Karpas-422 (cell line): Measurements from ENCODE around the gene GTPBP3. TPM values are rescaled to one million over a fixed set of nuclear protein-coding genes. Genes with fewer than 3 reads are reported as not detected.
A peak's percentile ranks its signal among the peaks of the same experiment; 100 is the strongest.

ENCODE experiments used
- DNase-seq: peaks from one replicate; pipeline ENCODE4 v3.0.0-alpha.2; 2015
- H2AFZ ChIP-seq: fragments of 200-600 bp; sonication (generic); 2 replicates; pipeline ENCODE4 v1.6.1; 2014; ENCODE audit warnings: antibody characterized with exemption, low read length, mixed read lengths
- H3K27ac ChIP-seq: fragments of 200-600 bp; sonication (generic); 2 replicates; pipeline ENCODE4 v1.5.1; 2014; ENCODE audit warnings: mild to moderate bottlenecking, low read length, moderate library complexity
- H3K27me3 ChIP-seq: fragments of 200-600 bp; sonication (generic); 2 replicates; pipeline ENCODE4 v1.6.1; 2014; ENCODE audit warnings: low read length, mixed read lengths
- H3K36me3 ChIP-seq: fragments of 200-600 bp; sonication (generic); 2 replicates; pipeline ENCODE4 v1.6.1; 2014; ENCODE audit warnings: low read length, mixed read lengths; ENCODE audit not compliant: insufficient read depth
- H3K4me1 ChIP-seq: fragments of 200-600 bp; sonication (generic); 2 replicates; pipeline ENCODE4 v1.6.1; 2014; ENCODE audit warnings: mild to moderate bottlenecking, low read length, mixed read lengths
- H3K4me2 ChIP-seq: fragments of 200-600 bp; sonication (generic); 2 replicates; pipeline ENCODE4 v1.6.1; 2014; ENCODE audit warnings: low read length, low read depth, mild to moderate bottlenecking; ENCODE audit not compliant: poor library complexity, severe bottlenecking
- H3K4me3 ChIP-seq: fragments of 200-600 bp; sonication (generic); 2 replicates; pipeline ENCODE4 v1.5.1; 2014; ENCODE audit warnings: mild to moderate bottlenecking, antibody characterized with exemption, low read length, mixed read lengths
- H3K79me2 ChIP-seq: fragments of 200-600 bp; sonication (generic); 2 replicates; pipeline ENCODE4 v1.6.1; 2014; ENCODE audit warnings: mild to moderate bottlenecking, low read length, mixed read lengths
- H3K9ac ChIP-seq: fragments of 200-600 bp; sonication (generic); 2 replicates; pipeline ENCODE4 v1.6.0; 2014; ENCODE audit warnings: low read length
- H3K9me2 ChIP-seq: fragments of 200-600 bp; sonication (generic), shearing (Covaris generic); replicated peaks from 2 replicates; pipeline ENCODE4 v1.6.0; 2014; ENCODE audit warnings: mild to moderate bottlenecking, low read length, moderate library complexity; ENCODE audit not compliant: insufficient read depth
- H3K9me3 ChIP-seq: fragments of 300-700, 200-600 bp; sonication (generic); 2 replicates; pipeline ENCODE4 v1.6.1; 2014; ENCODE audit warnings: low read length, mixed read lengths
- H4K20me1 ChIP-seq: fragments of 200-600 bp; sonication (generic); 2 replicates; pipeline ENCODE4 v1.6.1; 2014; ENCODE audit warnings: mild to moderate bottlenecking, antibody characterized with exemption, low read length, low read depth; ENCODE audit not compliant: insufficient read depth
- total RNA-seq: library from RNA; depleted of rRNA; stranded (reverse); fragments of >200 nt; shearing (Covaris generic); gene quantifications from 2 replicates; pipeline ENCODE4 v1.2.3, GENCODE V29; 2014; ENCODE audit warnings: low replicate concordance

The GTPBP3 gene
- total RNA-seq, 1 experiment from 2014 or later: 29.3 TPM

GRCh38 chr19:17324357-17325114 lies 12.8 kb upstream of the GTPBP3 start:
- H3K27me3 ChIP-seq: no peaks in the 10 kb centered on the region
- no peaks in the 10 kb centered on the region for H3K4me1 ChIP-seq
- no peak for DNase-seq
- H3K4me2 ChIP-seq: no peak overlapping the region
- no peaks in the 10 kb centered on the region for H4K20me1 ChIP-seq
- H2AFZ ChIP-seq: no peak overlapping the region
- no peak overlapping the region for H3K9ac ChIP-seq
- no peak overlapping the region for H3K27ac ChIP-seq
- no peaks in the 10 kb centered on the region for H3K9me2 ChIP-seq
- H3K4me3 ChIP-seq: no peak overlapping the region
- no peaks in the 10 kb centered on the region for H3K79me2 ChIP-seq
- no peaks in the 10 kb centered on the region for H3K9me3 ChIP-seq
- no peaks in the 10 kb centered on the region for H3K36me3 ChIP-seq

DNA sequence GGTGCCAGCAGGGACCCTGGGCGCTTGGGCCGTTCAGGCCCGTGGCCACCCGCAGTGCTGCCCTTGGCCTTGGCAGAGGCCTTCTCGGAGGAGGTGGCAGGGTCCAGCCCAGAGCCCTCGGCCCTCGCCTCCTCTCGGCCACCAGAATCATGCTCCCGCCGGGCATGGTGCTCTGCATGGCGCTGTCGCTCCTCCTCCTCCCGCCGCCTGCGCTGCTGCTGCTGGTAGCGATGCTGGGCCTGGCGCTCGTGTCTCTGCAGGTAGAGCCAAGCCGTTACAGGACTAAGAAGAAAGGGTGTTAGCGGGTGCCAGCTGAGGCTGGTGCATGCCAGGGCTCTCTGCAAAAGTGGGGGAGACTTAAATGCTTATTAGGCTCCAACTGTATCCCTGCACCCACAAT lies 12.2 kb upstream of the GTPBP3 start:
- no peak overlapping the region for H3K4me3 ChIP-seq
- DNase-seq: no peak
- no peak overlapping the region for H3K4me2 ChIP-seq
- H3K9me2 ChIP-seq: no peaks in the 10 kb centered on the region
- no peak overlapping the region for H3K27ac ChIP-seq
- H3K9ac ChIP-seq: no peak overlapping the region
- H3K9me3 ChIP-seq: no peaks in the 10 kb centered on the region
- no peaks in the 10 kb centered on the region for H3K79me2 ChIP-seq
- no peaks in the 10 kb centered on the region for H3K36me3 ChIP-seq
- H2AFZ ChIP-seq: no peak overlapping the region
- no peaks in the 10 kb centered on the region for H3K4me1 ChIP-seq
- no peaks in the 10 kb centered on the region for H4K20me1 ChIP-seq
- no peaks in the 10 kb centered on the region for H3K27me3 ChIP-seq

GRCh38 chr19:17325881-17326594 lies 11.3 kb upstream of the GTPBP3 start:
- Histone ChIP-seq H3K9me2 (no peaks in the 10 kb centered on the region), H3K36me3 (no peaks in the 10 kb centered on the region), H3K79me2 (no peaks in the 10 kb centered on the region), H3K4me2 (no peak overlapping the region), H3K27me3 (no peaks in the 10 kb centered on the region), H3K4me1 (no peaks in the 10 kb centered on the region), H3K27ac (no peak overlapping the region), H4K20me1 (no peaks in the 10 kb centered on the region), H3K4me3 (no peak overlapping the region), H2AFZ (no peak overlapping the region), H3K9me3 (no peaks in the 10 kb centered on the region), H3K9ac (no peak overlapping the region)
- DNase-seq: no peak

GRCh38 chr19:17326595-17326966 lies 10.8 kb upstream of the GTPBP3 start:
- H3K27me3 ChIP-seq: no peaks in the 10 kb centered on the region
- DNase-seq: no peak
- H3K9me3 ChIP-seq: no peaks in the 10 kb centered on the region
- no peak overlapping the region for H3K9ac ChIP-seq
- no peak overlapping the region for H3K4me2 ChIP-seq
- H3K79me2 ChIP-seq: no peaks in the 10 kb centered on the region
- H3K4me1 ChIP-seq: no peaks in the 10 kb centered on the region
- H2AFZ ChIP-seq: no peak overlapping the region
- H4K20me1 ChIP-seq: no peaks in the 10 kb centered on the region
- no peaks in the 10 kb centered on the region for H3K9me2 ChIP-seq
- H3K27ac ChIP-seq: no peak overlapping the region
- no peaks in the 10 kb centered on the region for H3K36me3 ChIP-seq
- no peak overlapping the region for H3K4me3 ChIP-seq

DNA sequence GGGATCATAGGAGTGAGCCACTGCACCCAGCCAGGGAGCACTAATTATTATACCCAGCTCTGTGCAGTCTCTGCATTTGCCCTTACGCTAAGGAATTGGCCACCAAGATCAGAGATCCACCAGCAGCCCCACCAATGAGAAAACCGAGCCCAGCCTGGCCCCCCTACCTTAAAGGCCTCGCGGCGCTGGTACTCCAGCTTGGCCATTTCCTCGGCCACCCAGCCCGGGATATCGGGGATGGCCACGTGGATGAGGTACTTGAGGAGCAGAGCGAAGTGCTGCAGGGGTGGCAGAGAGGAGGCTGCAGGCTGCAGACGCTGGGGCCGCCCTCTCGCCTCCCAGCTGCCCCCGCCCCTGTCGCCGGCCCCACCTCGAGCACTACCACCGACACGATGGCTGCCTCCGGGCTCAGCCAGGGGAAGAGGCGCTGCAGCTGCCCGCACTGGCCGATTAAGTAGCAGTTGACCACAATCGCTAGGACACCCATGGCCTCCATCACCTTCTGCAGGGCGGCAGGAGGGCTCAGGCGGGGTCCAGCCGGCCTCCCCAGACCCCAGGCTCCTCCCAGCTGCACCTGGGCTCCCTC lies 10.2 kb upstream of the GTPBP3 start:
- no peak for DNase-seq

DNA sequence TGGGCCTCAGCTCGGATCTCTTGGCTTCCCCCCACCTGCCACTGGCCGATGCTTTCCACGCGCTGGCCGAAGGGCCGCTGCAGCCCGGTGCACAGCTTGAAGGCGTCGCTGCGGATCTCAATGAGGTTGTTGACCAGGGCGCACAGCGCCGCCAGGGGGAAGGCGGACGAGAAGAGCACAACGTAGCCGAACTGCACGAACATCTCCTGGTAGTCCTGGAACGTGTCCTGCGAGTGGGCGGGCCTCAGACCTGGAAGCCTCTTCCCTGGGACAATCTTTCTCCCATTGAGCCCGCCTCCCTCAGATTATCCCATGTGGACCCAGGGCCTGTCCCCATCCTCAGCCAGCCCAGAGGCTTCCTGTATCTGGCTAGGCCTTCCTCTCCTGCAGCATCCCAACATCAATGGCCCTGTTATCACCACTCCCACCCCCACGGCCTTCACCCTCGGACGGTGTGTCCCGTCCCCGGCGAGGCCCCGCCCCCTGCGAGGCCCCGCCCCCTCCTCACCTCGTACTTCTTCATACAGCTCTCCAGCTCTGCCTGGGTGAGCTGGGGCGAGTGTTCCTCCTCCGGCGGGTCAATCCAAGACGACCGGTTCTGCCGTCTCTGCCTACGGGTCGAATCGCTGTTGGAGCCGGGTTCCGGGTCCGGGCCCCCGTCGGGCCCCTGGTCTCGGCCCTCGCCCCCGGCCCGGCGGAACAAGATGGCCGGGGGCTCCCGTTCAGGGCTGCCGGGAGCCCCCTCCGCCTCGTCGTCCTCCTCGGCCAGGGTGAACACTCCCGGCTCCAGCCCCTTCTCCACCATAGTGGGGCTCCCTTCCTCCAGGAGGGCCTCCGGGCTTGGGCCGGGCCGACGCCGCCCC lies 9.5 kb upstream of the GTPBP3 start:
- Histone ChIP-seq H3K27ac (no peak overlapping the region), H3K4me2 (peak overlapping the region; percentile 13), H3K9me3 (no peaks in the 10 kb centered on the region), H3K4me3 (no peak overlapping the region), H3K4me1 (no peaks in the 10 kb centered on the region), H2AFZ (no peak overlapping the region), H3K27me3 (no peaks in the 10 kb centered on the region), H3K79me2 (no peaks in the 10 kb centered on the region), H3K9ac (no peak overlapping the region), H4K20me1 (no peaks in the 10 kb centered on the region), H3K9me2 (no peaks in the 10 kb centered on the region), H3K36me3 (no peaks in the 10 kb centered on the region)
- peak; percentile 78 for DNase-seq

More for the DNA sequence above, 10.2 kb upstream of the GTPBP3 start:
- H3K4me3 ChIP-seq: no peak overlapping the region
- H3K27me3 ChIP-seq: no peaks in the 10 kb centered on the region
- no peaks in the 10 kb centered on the region for H3K4me1 ChIP-seq
- no peak overlapping the region for H3K27ac ChIP-seq
- H3K79me2 ChIP-seq: no peaks in the 10 kb centered on the region
- H3K9me3 ChIP-seq: no peaks in the 10 kb centered on the region
- no peak overlapping the region for H2AFZ ChIP-seq
- no peaks in the 10 kb centered on the region for H3K9me2 ChIP-seq
- no peak overlapping the region for H3K9ac ChIP-seq
- no peak overlapping the region for H3K4me2 ChIP-seq
- H4K20me1 ChIP-seq: no peaks in the 10 kb centered on the region
- H3K36me3 ChIP-seq: no peaks in the 10 kb centered on the region

GRCh38 chr19:17328517-17329365 lies 8.6 kb upstream of the GTPBP3 start:
- Histone ChIP-seq H3K4me1 (no peaks in the 10 kb centered on the region; the same call in 1 of the 2 replicates), H4K20me1 (no peaks in the 10 kb centered on the region), H3K27ac (no peak overlapping the region), H3K27me3 (no peaks in the 10 kb centered on the region), H3K79me2 (no peaks in the 10 kb centered on the region), H3K9me2 (no peaks in the 10 kb centered on the region), H3K36me3 (no peaks in the 10 kb centered on the region), H3K4me2 (peak overlapping the region; percentile 13), H3K4me3 (no peak overlapping the region), H2AFZ (no peak overlapping the region), H3K9me3 (no peaks in the 10 kb centered on the region), H3K9ac (no peak overlapping the region)
- no peak for DNase-seq
